ENCODE measurements around the gene CHD1. TPM values are rescaled to one million over a fixed set of nuclear protein-coding genes. Genes with fewer than 3 reads are reported as not detected.

The CHD1 gene
- 10 to 100 TPM; 25.8 to 69.3 (median 34.5) TPM for total RNA-seq

- no peaks in the 10 kb centered on the region for H3K9me3 ChIP-seq
- peak; percentile 99 for DNase-seq (ENCODE audit: extremely low spot score)
- peak within 1 kb of the TSS; percentile 84 to 94 (median 89) for H3K4me3 ChIP-seq
- TF ChIP-seq EP300 (IDR thresholded peaks at IDR 0.05) (peak; percentile 91), POLR2AphosphoS5 (IDR thresholded peaks at IDR 0.05) (peak; percentile 97 to 100), POLR2A (IDR thresholded peaks at IDR 0.05; ENCODE audit: low read depth) (peak; percentile 95), CTCF (IDR thresholded peaks at IDR 0.05) (no peak)
- no peaks in the 10 kb centered on the region for H3K27me3 ChIP-seq
- intact Hi-C loops (cut with DNase I): loop anchor here (10.0 kb wide), 1 partner anchor 154 kb away; the partner anchor contains the start of gene RGMB
- H3K36me3 ChIP-seq: peaks cover 6 to 20% (median 11%) of the 10 kb centered on the region in 4 donors
- under 1% methylated on average over 36 of the region's 101 CpGs for whole genome bisulfite sequencing
- peak within 1 kb of the TSS; percentile 94 to 100 (median 100) for H3K27ac ChIP-seq (replicated peaks in 1 of 4)
- peaks cover 32 to 68% (median 59%) of the 10 kb centered on the region in 4 donors for H3K4me1 ChIP-seq
Measured at GRCh38 chr5:98928873-98929709, at the start of gene CHD1. Gene CHD1, minus strand, starts transcription at chr5:98929007. Its CDS starts 2,621 bp downstream, at chr5:98926386.

- no peaks in the 10 kb centered on the region for H3K4me1 ChIP-seq
- no peak overlapping the region for H3K4me3 ChIP-seq
- no peak overlapping the region for H3K27ac ChIP-seq (replicated peaks in 1 of 4)
- no peaks in the 10 kb centered on the region for H3K36me3 ChIP-seq
- WGBS: 92% methylated on average over 1 of the region's 1 CpG
- TF ChIP-seq EP300 (IDR thresholded peaks at IDR 0.05) (no peak), CTCF (IDR thresholded peaks at IDR 0.05) (no peak), POLR2AphosphoS5 (IDR thresholded peaks at IDR 0.05) (no peak), POLR2A (IDR thresholded peaks at IDR 0.05; ENCODE audit: low read depth) (no peak)
- no peaks in the 10 kb centered on the region for H3K9me3 ChIP-seq
- intact Hi-C loops (cut with DNase I): no loop called here
- no peaks in the 10 kb centered on the region for H3K27me3 ChIP-seq
- DNase-seq (ENCODE audit: extremely low spot score): no peak
Measured at GRCh38 chr5:98978528-98978927, 49.7 kb upstream of the CHD1 start.

GRCh38 chr5:98977723-98978122, 48.9 kb upstream of the CHD1 start:
- intact Hi-C loops (cut with DNase I): no loop called here

GRCh38 chr5:98975682-98976407, 47.0 kb upstream of the CHD1 start:
- DNase-seq (ENCODE audit: extremely low spot score): no peak
- Histone ChIP-seq H3K27ac (replicated peaks in 1 of 4) (no peak overlapping the region), H3K27me3 (no peaks in the 10 kb centered on the region), H3K4me1 (no peaks in the 10 kb centered on the region), H3K4me3 (no peak overlapping the region), H3K36me3 (no peaks in the 10 kb centered on the region), H3K9me3 (no peaks in the 10 kb centered on the region)
- TF ChIP-seq CTCF (IDR thresholded peaks at IDR 0.05): no peak
- TF ChIP-seq EP300 (IDR thresholded peaks at IDR 0.05): no peak
- no peak for TF ChIP-seq POLR2AphosphoS5 (IDR thresholded peaks at IDR 0.05)
- TF ChIP-seq POLR2A (IDR thresholded peaks at IDR 0.05; ENCODE audit: low read depth): no peak
- intact Hi-C loops (cut with DNase I): no loop called here
- 80% methylated on average over 4 of the region's 4 CpGs for WGBS

More at GRCh38 chr5:98977723-98978122, 48.9 kb upstream of the CHD1 start:
- Histone ChIP-seq H3K27ac (replicated peaks in 1 of 4) (no peak overlapping the region), H3K4me3 (no peak overlapping the region), H3K27me3 (no peaks in the 10 kb centered on the region), H3K4me1 (no peaks in the 10 kb centered on the region), H3K36me3 (no peaks in the 10 kb centered on the region), H3K9me3 (no peaks in the 10 kb centered on the region)
- no peak for DNase-seq (ENCODE audit: extremely low spot score)
- WGBS: 88% methylated on average over 1 of the region's 1 CpG
- TF ChIP-seq EP300 (IDR thresholded peaks at IDR 0.05) (no peak), CTCF (IDR thresholded peaks at IDR 0.05) (no peak), POLR2AphosphoS5 (IDR thresholded peaks at IDR 0.05) (no peak), POLR2A (IDR thresholded peaks at IDR 0.05; ENCODE audit: low read depth) (no peak)

Data from esophagus muscularis mucosa (tissue), 4 donors.